Neural progenitor cell (in vitro differentiated cells): ENCODE data around the gene RIPOR2.

Source experiments
- EZH2 ChIP-seq: fragments of 200-600 bp; sonication (generic); IDR thresholded peaks from 2 replicates; pipeline ENCODE4 v1.6.1; 2017; ENCODE audit warnings: antibody characterized with exemption, mild to moderate bottlenecking, moderate library complexity
- TF ChIP-seq, protein P1 (sequence below): fragments of 200-600 bp; sonication (generic); IDR thresholded peaks from 2 replicates; pipeline ENCODE4 v1.5.1; 2017; ENCODE audit warnings: antibody characterized with exemption, mild to moderate bottlenecking

GRCh38 chr6:24972311-24972958 is 36.7 kb upstream of the RIPOR2 start:
- TF ChIP-seq, protein P1, sequence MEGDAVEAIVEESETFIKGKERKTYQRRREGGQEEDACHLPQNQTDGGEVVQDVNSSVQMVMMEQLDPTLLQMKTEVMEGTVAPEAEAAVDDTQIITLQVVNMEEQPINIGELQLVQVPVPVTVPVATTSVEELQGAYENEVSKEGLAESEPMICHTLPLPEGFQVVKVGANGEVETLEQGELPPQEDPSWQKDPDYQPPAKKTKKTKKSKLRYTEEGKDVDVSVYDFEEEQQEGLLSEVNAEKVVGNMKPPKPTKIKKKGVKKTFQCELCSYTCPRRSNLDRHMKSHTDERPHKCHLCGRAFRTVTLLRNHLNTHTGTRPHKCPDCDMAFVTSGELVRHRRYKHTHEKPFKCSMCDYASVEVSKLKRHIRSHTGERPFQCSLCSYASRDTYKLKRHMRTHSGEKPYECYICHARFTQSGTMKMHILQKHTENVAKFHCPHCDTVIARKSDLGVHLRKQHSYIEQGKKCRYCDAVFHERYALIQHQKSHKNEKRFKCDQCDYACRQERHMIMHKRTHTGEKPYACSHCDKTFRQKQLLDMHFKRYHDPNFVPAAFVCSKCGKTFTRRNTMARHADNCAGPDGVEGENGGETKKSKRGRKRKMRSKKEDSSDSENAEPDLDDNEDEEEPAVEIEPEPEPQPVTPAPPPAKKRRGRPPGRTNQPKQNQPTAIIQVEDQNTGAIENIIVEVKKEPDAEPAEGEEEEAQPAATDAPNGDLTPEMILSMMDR: no peak
- TF ChIP-seq EZH2: no peak
